HG02852 (cell line): ENCODE data around the gene CARD19.

Experiments
- ATAC-seq: cut with Tn5 transposase; IDR thresholded peaks from one replicate; pipeline ENCODE4 v1.9.1; 2021; ENCODE audit warnings: mild to moderate bottlenecking, moderate library complexity; ENCODE audit not compliant: unreplicated experiment

The CARD19 gene

GRCh38 chr9:93061791-93062763 lies 33.9 kb upstream of the CARD19 start:
- peak; percentile 24 for ATAC-seq

GRCh38 chr9:93064392-93065134 lies 31.5 kb upstream of the CARD19 start:
- ATAC-seq: peak; percentile 85

GRCh38 chr9:93065135-93065720 lies 30.8 kb upstream of the CARD19 start:
- ATAC-seq: no peak

GRCh38 chr9:93066978-93067603 lies 28.9 kb upstream of the CARD19 start:
- no peak for ATAC-seq

GRCh38 chr9:93068956-93069355 lies 27.1 kb upstream of the CARD19 start:
- ATAC-seq: no peak

GRCh38 chr9:93071464-93071863 lies 24.6 kb upstream of the CARD19 start:
- no peak for ATAC-seq

GRCh38 chr9:93072383-93072795 lies 23.6 kb upstream of the CARD19 start:
- no peak for ATAC-seq

- no peak for ATAC-seq
These were observed 19.8 kb upstream of the CARD19 start for GRCh38 chr9:93076101-93076791.

- no peak for ATAC-seq
These were observed 19.3 kb upstream of the CARD19 start for GRCh38 chr9:93076792-93077128.

- no peak for ATAC-seq
These were observed 18.6 kb upstream of the CARD19 start for GRCh38 chr9:93077367-93077766.

- no peak for ATAC-seq
These were observed 18.2 kb upstream of the CARD19 start for GRCh38 chr9:93077811-93078210.

- ATAC-seq: no peak
These were observed 16.6 kb upstream of the CARD19 start for GRCh38 chr9:93079371-93079770.

- no peak for ATAC-seq
These were observed 15.6 kb upstream of the CARD19 start for GRCh38 chr9:93080406-93080805.

GRCh38 chr9:93081081-93081529 lies 14.9 kb upstream of the CARD19 start:
- ATAC-seq: no peak

GRCh38 chr9:93081931-93082330 lies 14.1 kb upstream of the CARD19 start:
- no peak for ATAC-seq

GRCh38 chr9:93082841-93083411 lies 13.1 kb upstream of the CARD19 start:
- ATAC-seq: no peak

- no peak for ATAC-seq
These were observed 12.2 kb upstream of the CARD19 start for GRCh38 chr9:93083592-93084470.

- no peak for ATAC-seq
These were observed 11.5 kb upstream of the CARD19 start for GRCh38 chr9:93084471-93084881.

- ATAC-seq: no peak
These were observed 10.3 kb upstream of the CARD19 start for GRCh38 chr9:93085676-93086075.
